ENCODE results near the gene CWC27.

Gene CWC27

DNA sequence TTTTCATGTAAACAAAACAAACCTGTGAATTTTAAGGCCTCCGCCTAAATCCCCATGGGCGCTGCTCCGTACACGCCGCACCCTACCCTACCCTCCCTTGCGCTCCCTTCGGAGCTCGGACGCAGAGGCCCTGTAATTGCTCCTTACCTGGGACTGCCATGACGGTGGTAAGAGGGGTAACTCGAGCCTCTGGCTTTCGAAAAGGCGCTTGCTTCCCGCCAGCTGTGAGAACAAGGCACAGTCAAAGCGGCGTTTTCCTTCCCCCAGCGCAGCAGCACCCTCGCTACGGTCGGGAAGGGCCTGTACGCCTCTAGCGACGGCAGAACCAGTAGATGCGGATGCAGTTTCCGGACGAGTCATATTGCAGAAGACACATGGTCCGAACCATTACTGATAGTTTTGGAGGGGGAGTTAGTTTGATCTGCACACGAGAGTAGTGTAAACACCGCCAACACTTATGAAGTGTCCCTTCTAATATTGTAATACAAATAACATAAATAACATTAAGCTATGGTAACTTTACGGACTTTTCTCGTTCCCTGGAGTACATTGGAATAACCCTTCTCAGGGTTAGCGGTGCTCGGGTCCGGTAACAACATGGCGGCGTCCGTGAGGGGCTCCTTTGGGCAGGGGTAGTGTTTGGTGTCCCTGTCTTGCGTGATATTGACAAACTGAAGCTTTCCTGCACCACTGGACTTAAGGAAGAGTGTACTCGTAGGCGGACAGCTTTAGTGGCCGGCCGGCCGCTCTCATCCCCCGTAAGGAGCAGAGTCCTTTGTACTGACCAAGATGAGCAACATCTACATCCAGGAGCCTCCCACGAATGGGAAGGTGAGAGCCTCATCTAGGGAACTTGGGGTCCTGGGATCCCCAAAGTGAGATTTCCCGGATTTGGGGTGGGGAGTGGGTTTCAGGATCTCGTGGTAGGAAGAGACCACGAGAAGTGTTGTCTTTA is at the start of gene CWC27, which contains the start of gene SREK1IP1 (continued):
- TF ChIP-seq BCL11B (tag by site-specific recombination; IDR thresholded peaks at IDR 0.05; ENCODE audit: low read depth) (no peak), WT1 (tag by site-specific recombination; IDR thresholded peaks at IDR 0.05) (peak; percentile 57; the same call in 1 of the 2 replicates), PRDM6 (tag by site-specific recombination; IDR thresholded peaks at IDR 0.05) (no peak), ZNF302 (tag by site-specific recombination; IDR thresholded peaks at IDR 0.05; ENCODE audit: low read depth) (no peak), ZNF785 (tag by site-specific recombination; IDR thresholded peaks at IDR 0.05) (no peak), CTCF (tag by site-specific recombination; IDR thresholded peaks at IDR 0.05) (peak; percentile 46; the same call in 1 of the 2 replicates), ZNF549 (tag by site-specific recombination; IDR thresholded peaks at IDR 0.05) (no peak), ZNF548 (tag by site-specific recombination; IDR thresholded peaks at IDR 0.05) (no peak), ZNF654 (tag by site-specific recombination; IDR thresholded peaks at IDR 0.05; ENCODE audit: low read depth) (peak; percentile 8; the same call in 1 of the 2 replicates), ZSCAN4 (tag by site-specific recombination; IDR thresholded peaks at IDR 0.05) (0 out of 2 replicates have a peak, but pooled peaks have one; percentile 36), IKZF3 (tag by site-specific recombination; IDR thresholded peaks at IDR 0.05) (peak; percentile 50; the same call in 1 of the 2 replicates), ZNF184 (tag by site-specific recombination; IDR thresholded peaks at IDR 0.05) (no peak), ZNF362 (tag by site-specific recombination; IDR thresholded peaks at IDR 0.05) (no peak), ZNF701 (tag by site-specific recombination; IDR thresholded peaks at IDR 0.05) (no peak), ZNF473 (tag by site-specific recombination; IDR thresholded peaks at IDR 0.05) (no peak), ZNF449 (tag by site-specific recombination; IDR thresholded peaks at IDR 0.05) (peak; percentile 58; the same call in 1 of the 2 replicates), SALL2 (tag by site-specific recombination; IDR thresholded peaks at IDR 0.05; ENCODE audit: borderline replicate concordance) (no peak), KLF10 (tag by site-specific recombination; IDR thresholded peaks at IDR 0.05) (no peak; the same call in 1 of the 2 replicates), ZNF660 (tag by site-specific recombination; IDR thresholded peaks at IDR 0.05) (peak; percentile 92), ZNF623 (tag by site-specific recombination; IDR thresholded peaks at IDR 0.05) (no peak), ZNF169 (tag by site-specific recombination; IDR thresholded peaks at IDR 0.05) (no peak), MYNN (tag by site-specific recombination; IDR thresholded peaks at IDR 0.05; ENCODE audit: borderline replicate concordance) (no peak), GLIS1 (tag by site-specific recombination; IDR thresholded peaks at IDR 0.05) (no peak), ZNF707 (tag by site-specific recombination; IDR thresholded peaks at IDR 0.05) (no peak), ZNF664 (tag by site-specific recombination; IDR thresholded peaks at IDR 0.05) (no peak), ZFP3 (tag by site-specific recombination; IDR thresholded peaks at IDR 0.05; ENCODE audit: low read depth) (no peak), ZNF514 (tag by site-specific recombination; IDR thresholded peaks at IDR 0.05) (no peak), ZNF791 (tag by site-specific recombination; IDR thresholded peaks at IDR 0.05) (no peak)
- TF ChIP-seq, protein P1, sequence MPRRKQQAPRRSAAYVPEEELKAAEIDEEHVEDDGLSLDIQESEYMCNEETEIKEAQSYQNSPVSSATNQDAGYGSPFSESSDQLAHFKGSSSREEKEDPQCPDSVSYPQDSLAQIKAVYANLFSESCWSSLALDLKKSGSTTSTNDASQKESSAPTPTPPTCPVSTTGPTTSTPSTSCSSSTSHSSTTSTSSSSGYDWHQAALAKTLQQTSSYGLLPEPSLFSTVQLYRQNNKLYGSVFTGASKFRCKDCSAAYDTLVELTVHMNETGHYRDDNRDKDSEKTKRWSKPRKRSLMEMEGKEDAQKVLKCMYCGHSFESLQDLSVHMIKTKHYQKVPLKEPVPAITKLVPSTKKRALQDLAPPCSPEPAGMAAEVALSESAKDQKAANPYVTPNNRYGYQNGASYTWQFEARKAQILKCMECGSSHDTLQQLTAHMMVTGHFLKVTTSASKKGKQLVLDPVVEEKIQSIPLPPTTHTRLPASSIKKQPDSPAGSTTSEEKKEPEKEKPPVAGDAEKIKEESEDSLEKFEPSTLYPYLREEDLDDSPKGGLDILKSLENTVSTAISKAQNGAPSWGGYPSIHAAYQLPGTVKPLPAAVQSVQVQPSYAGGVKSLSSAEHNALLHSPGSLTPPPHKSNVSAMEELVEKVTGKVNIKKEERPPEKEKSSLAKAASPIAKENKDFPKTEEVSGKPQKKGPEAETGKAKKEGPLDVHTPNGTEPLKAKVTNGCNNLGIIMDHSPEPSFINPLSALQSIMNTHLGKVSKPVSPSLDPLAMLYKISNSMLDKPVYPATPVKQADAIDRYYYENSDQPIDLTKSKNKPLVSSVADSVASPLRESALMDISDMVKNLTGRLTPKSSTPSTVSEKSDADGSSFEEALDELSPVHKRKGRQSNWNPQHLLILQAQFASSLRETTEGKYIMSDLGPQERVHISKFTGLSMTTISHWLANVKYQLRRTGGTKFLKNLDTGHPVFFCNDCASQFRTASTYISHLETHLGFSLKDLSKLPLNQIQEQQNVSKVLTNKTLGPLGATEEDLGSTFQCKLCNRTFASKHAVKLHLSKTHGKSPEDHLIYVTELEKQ (tag by site-specific recombination; IDR thresholded peaks at IDR 0.05; ENCODE audit: borderline replicate concordance): no peak
